Activated naive CD4-positive, alpha-beta T cell treated with anti-CD3 and anti-CD28 coated beads for 36 hours (primary cell): ENCODE results near the gene VWA1. TPM values are rescaled to one million over a fixed set of nuclear protein-coding genes. Genes with fewer than 3 reads are reported as not detected.
"Not testable (repeated sequence)": the region's sequence is repeated elsewhere in the genome, so short reads cannot be mapped to it uniquely, and the experiment has no call there.

Source experiments
- CTCF ChIA-PET: fragments of 350-600 bp; sonication (Branson Sonifier 250); formaldehyde crosslinking; loops from one replicate; lab custom pipeline; 2021; ENCODE audit warnings: antibody characterized with exemption; lab: Charles Lee
- DNase-seq: peaks from one replicate; pipeline ENCODE4 v3.0.0-alpha.2; 2020
- H3K27ac Mint-ChIP-seq: one replicate; pipeline ENCODE4 v1.8.0; 2021; ENCODE audit warnings: mild to moderate bottlenecking, mixed read lengths
- H3K27me3 Mint-ChIP-seq: one replicate; pipeline ENCODE4 v1.8.0; 2021; ENCODE audit warnings: low read depth, mixed read lengths
- H3K36me3 Mint-ChIP-seq: one replicate; pipeline ENCODE4 v1.8.0; 2021; ENCODE audit warnings: low read depth, mixed read lengths
- H3K4me1 Mint-ChIP-seq: one replicate; pipeline ENCODE4 v1.8.0; 2021; ENCODE audit warnings: low read depth, mixed read lengths
- H3K4me3 Mint-ChIP-seq: one replicate; pipeline ENCODE4 v1.8.0; 2021; ENCODE audit warnings: mild to moderate bottlenecking, moderate library complexity, mixed read lengths
- H3K9me3 Mint-ChIP-seq: one replicate; pipeline ENCODE4 v1.8.0; 2021; ENCODE audit warnings: mixed read lengths
- intact Hi-C: fragments of 100-400 bp; cut with micrococcal nuclease; formaldehyde crosslinking; loops from one replicate; pipeline ENCODE4 v1.15.1; 2023
- total RNA-seq, 2 experiments: library from RNA; stranded (reverse); gene quantifications; one replicate each; pipeline ENCODE4 v1.2.3, GENCODE V29; 2021

The VWA1 gene
- total RNA-seq, 2 experiments from 2014 or later = 0.72 to 0.74 TPM

GRCh38 chr1:1460540-1461130 is 25.1 kb downstream of the VWA1 start:
- H3K9me3 Mint-ChIP-seq = no peaks in the 10 kb centered on the region
- no peak for DNase-seq
- H3K36me3 Mint-ChIP-seq = no peaks in the 10 kb centered on the region
- H3K27me3 Mint-ChIP-seq = peaks cover 2% of the 10 kb centered on the region
- H3K27ac Mint-ChIP-seq = no peak overlapping the region
- intact Hi-C loops = no loop called here
- peaks cover 2% of the 10 kb centered on the region for H3K4me1 Mint-ChIP-seq
- H3K4me3 Mint-ChIP-seq = no peak overlapping the region
- CTCF ChIA-PET = interaction anchor here (0.6 to 0.7 kb wide), 2 partner anchors 8 to 278 kb away, joined by 4 to 5 read pairs; no protein-coding TSS in a partner anchor

GRCh38 chr1:1461721-1462317 is 26.3 kb downstream of the VWA1 start:
- intact Hi-C loops = no loop called here
- Mint-ChIP-seq H3K4me1 (peaks cover 2% of the 10 kb centered on the region), H3K27ac (peak overlapping the region; percentile 50), H3K9me3 (no peaks in the 10 kb centered on the region), H3K36me3 (no peaks in the 10 kb centered on the region), H3K4me3 (peak overlapping the region; percentile 64), H3K27me3 (peaks cover 2% of the 10 kb centered on the region)
- no peak for DNase-seq
- CTCF ChIA-PET = no interaction called here

GRCh38 chr1:1462318-1462966 is 27.0 kb downstream of the VWA1 start:
- Mint-ChIP-seq H3K27me3 (peaks cover 2% of the 10 kb centered on the region), H3K4me1 (peaks cover 2% of the 10 kb centered on the region), H3K4me3 (peak overlapping the region; percentile 64), H3K36me3 (no peaks in the 10 kb centered on the region), H3K9me3 (no peaks in the 10 kb centered on the region), H3K27ac (peak overlapping the region; percentile 50)
- peak; percentile 40 for DNase-seq
- intact Hi-C loops = no loop called here
- CTCF ChIA-PET = no interaction called here

- CTCF ChIA-PET = interaction anchor here (0.6 to 0.7 kb wide), 2 partner anchors 284 to 430 kb away, joined by 3 to 4 read pairs; no protein-coding TSS in a partner anchor
- Mint-ChIP-seq H3K4me3 (no peak overlapping the region), H3K27ac (no peak overlapping the region), H3K27me3 (peaks cover 2% of the 10 kb centered on the region), H3K36me3 (no peaks in the 10 kb centered on the region), H3K9me3 (no peaks in the 10 kb centered on the region), H3K4me1 (peaks cover 2% of the 10 kb centered on the region)
- DNase-seq = no peak
- intact Hi-C loops = no loop called here
These were observed 27.8 kb downstream of the VWA1 start for GRCh38 chr1:1463312-1463711.

DNA sequence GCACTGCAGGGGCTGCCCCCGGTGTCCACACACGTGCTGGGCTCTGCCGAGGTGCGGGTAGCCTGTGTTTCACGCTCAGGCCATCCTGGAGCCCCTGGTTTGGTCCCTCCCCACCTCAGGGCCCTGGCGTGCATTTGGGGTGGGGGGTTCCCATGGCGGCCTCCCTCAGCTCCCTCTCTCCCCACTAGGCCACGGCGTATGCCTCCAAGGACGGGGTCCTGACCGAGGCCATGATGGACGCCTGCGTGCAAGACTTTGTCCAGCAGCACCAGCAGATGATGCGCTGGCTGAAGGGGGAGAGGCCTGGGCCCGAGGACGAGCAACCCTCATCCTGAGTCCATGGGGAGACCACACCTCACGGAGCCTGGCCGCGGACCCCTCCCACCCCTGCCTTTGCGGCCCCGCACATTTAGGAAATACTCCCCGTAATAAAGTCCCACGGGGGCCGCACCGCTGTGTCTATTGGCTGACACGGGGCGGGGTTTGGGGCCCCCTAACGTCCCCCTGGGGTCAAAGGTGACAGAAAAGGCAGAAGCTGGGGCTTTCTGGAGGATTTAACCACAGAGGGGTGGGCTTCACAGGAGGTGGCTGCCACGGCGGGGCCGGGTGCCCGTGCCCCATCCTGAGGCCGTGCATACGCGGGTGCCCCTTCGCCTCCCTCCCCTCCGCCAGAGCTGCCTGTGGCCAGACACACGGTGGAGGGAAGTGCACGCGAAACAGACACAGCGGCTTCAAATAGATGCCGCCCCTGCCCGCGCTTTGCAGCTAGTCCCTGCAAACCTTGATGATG is 32.9 kb downstream of the VWA1 start:
- peaks cover 10% of the 10 kb centered on the region for H3K4me1 Mint-ChIP-seq
- DNase-seq, CTCF ChIA-PET, H3K27ac Mint-ChIP-seq, intact Hi-C loops, H3K27me3 Mint-ChIP-seq, H3K4me3 Mint-ChIP-seq, H3K36me3 Mint-ChIP-seq, H3K9me3 Mint-ChIP-seq: not testable (repeated sequence)

DNA sequence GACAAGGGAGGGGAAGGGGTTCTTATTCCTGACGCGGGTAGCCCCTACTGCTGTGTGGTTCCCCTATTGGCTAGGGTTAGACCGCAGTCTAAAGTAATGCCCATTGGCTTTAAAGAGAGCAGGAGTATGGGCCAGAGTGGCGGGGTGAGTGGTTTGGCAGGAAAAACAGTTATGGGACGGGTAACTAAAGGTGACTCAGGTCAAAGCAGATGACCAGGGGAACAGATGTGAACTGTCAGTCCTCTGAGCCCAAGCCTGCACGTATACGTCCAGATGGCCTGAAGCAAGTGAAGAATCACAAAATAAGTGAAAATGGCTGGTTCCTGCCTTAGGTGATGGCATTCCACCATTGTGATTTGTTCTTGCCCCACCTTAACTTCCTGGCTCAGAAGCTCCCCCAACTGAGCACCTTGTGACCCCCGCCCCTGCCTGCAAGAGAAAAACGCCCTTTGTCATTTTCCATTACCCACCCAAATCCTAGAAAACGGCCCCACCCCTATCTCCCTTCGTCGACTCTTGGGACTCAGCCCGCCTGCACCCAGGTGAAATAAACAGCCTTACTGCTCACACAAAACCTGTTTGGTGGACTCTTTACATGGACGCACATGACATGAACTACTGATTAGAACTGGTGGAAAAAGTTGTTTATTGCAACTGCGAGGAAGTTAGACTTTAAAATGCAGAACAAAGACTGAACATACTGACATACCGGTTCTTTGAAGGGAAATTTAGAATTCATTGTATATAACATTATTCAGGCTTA is 35.3 kb downstream of the VWA1 start:
- CTCF ChIA-PET = no interaction called here
- Mint-ChIP-seq H3K36me3 (peaks cover 2% of the 10 kb centered on the region), H3K27me3 (no peaks in the 10 kb centered on the region), H3K27ac (peak overlapping the region; percentile 46), H3K4me1 (peaks cover 14% of the 10 kb centered on the region), H3K9me3 (no peaks in the 10 kb centered on the region), H3K4me3 (peak overlapping the region; percentile 80)
- intact Hi-C loops = loop anchor here (1.0 to 2.0 kb wide), 3 partner anchors 34 to 103 kb away; partner anchors contain the start of genes ATAD3A and SSU72
- DNase-seq = peak; percentile 15

DNA sequence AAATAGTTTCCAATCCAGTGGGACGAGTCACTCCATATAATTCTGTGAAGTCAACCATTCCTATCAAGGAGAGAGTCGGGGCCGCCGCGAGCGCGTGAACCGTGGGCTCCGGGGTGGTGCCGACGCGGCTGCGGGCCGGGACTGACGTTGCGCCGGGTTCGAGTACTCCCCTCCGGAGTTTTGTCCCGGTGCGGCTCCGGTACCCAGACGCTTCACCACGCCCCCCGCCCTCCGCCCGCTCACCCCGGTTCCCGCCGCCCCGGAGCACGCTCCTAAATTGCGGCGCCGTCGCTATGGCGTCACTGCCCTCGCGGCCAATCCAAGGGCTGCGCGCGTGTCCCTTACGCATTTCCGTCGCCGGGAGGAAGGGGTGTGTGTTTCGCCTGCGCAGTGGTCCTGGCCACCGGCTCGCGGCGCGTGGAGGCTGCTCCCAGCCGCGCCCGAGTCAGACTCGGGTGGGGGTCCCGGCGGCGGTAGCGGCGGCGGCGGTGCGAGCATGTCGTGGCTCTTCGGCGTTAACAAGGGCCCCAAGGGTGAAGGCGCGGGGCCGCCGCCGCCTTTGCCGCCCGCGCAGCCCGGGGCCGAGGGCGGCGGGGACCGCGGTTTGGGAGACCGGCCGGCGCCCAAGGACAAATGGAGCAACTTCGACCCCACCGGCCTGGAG is 36.0 kb downstream of the VWA1 start, which contains the start of gene ATAD3B:
Gene ATAD3B (plus strand): TSS at position 377 of the 664 bp plus-strand sequence. CDS start 120 bp downstream, at position 497.
- H3K4me3 Mint-ChIP-seq = peak within 1 kb of the TSS; percentile 80
- CTCF ChIA-PET = no interaction called here
- no peaks in the 10 kb centered on the region for H3K27me3 Mint-ChIP-seq

GRCh38 chr1:1472053-1472876 is 36.8 kb downstream of the VWA1 start:
- intact Hi-C loops = not testable (repeated sequence)

More for the DNA sequence above, 36.0 kb downstream of the VWA1 start, which contains the start of gene ATAD3B:
- intact Hi-C loops = loop anchor here (1.0 to 2.0 kb wide), 3 partner anchors 33 to 103 kb away; partner anchors contain the start of genes ATAD3A and SSU72
- H3K4me1 Mint-ChIP-seq = peaks cover 14% of the 10 kb centered on the region
- DNase-seq = peak; percentile 96
- no peaks in the 10 kb centered on the region for H3K9me3 Mint-ChIP-seq
- H3K36me3 Mint-ChIP-seq = peaks cover 2% of the 10 kb centered on the region
- peak within 1 kb of the TSS; percentile 46 for H3K27ac Mint-ChIP-seq

DNA sequence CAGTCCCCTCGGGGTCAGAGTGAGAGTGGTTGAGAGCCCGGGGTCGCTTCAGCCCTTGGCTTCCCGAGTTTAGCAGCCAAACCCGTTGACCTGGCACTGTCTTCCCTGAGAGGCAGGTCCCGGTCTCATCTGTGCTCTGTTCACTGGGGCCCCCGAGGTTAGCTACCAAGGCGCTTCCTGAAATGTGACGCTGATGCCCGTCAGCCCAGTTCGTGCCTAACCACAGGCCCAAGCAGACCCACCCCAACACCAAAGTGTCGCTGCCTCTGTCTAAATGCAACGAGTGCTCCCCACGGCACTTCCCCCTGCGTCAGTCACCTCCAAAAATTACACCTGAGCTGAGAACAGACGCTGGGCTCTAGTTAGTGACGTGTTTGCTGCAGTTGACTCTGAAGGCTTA is 40.5 kb downstream of the VWA1 start:
- H3K4me3 Mint-ChIP-seq, CTCF ChIA-PET: not testable (repeated sequence)
- peaks cover 29% of the 10 kb centered on the region for H3K36me3 Mint-ChIP-seq

More at GRCh38 chr1:1472053-1472876, 36.8 kb downstream of the VWA1 start:
- H3K9me3 Mint-ChIP-seq, H3K27ac Mint-ChIP-seq, DNase-seq, H3K27me3 Mint-ChIP-seq, CTCF ChIA-PET, H3K36me3 Mint-ChIP-seq: not testable (repeated sequence)
- Mint-ChIP-seq H3K4me1 (peaks cover 14% of the 10 kb centered on the region), H3K4me3 (peak overlapping the region; percentile 75)

DNA sequence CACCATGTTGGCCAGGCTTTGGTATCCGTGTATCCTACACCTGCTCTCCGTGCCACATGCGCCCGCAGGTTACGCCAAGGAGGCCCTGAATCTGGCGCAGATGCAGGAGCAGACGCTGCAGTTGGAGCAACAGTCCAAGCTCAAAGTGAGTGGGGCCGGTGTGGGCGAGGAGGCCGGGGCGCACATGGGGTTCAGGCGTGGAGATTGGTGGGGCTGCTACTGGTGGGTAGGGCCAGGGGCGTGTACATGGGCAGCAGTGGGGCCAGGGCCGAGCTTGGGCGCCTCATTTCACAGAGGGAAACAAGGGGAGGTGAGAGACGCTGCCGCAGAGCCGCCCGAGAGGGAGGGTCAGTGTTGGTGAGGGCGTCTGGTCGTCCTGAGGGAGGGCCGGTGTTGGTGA is 41.7 kb downstream of the VWA1 start:
- peaks cover 29% of the 10 kb centered on the region for H3K36me3 Mint-ChIP-seq
- CTCF ChIA-PET = interaction anchor here (0.7 kb wide), 1 partner anchor 1101 kb away, joined by 3 read pairs; no protein-coding TSS in a partner anchor
- intact Hi-C loops = no loop called here
- no peak overlapping the region for H3K4me3 Mint-ChIP-seq
- peaks cover 10% of the 10 kb centered on the region for H3K4me1 Mint-ChIP-seq
- DNase-seq = no peak
- no peaks in the 10 kb centered on the region for H3K27me3 Mint-ChIP-seq
- no peak overlapping the region for H3K27ac Mint-ChIP-seq
- no peaks in the 10 kb centered on the region for H3K9me3 Mint-ChIP-seq

More for the DNA sequence above, 40.5 kb downstream of the VWA1 start:
- H3K27ac Mint-ChIP-seq, H3K4me1 Mint-ChIP-seq, DNase-seq, H3K27me3 Mint-ChIP-seq, H3K9me3 Mint-ChIP-seq, intact Hi-C loops: not testable (repeated sequence)
